Measurements from ENCODE around the gene FKBP5. TPM values are rescaled to one million over a fixed set of nuclear protein-coding genes. Genes with fewer than 3 reads are reported as not detected.

FKBP5 gene
- total and polyA plus RNA-seq, 9 donors = 36.2 to 231 (median 142) TPM

DNA sequence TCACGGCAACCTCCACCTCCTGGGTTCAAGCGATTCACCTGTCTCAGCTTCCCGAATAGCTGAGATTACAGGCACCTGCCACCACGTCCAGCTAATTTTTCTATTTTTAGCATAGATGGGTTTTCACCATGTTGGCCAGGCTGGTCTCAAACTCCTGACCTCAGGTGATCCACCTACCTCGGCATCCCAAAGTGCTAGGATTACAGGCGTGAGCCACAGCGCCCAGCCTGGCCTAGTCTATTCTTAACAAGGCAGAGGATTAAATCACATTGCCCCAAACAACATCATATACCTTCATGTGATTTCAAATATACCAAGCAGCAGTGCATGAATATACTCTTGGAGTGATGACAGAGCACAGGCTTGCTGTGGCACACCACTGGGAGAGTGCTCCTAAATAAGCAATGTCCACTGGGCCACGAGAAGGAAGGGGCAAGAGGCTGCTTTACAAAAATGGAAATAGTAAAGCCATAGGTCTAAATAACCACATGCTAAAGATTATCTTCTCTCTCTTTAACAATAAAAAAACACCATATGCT is 99.4 kb downstream of the FKBP5 start:
- Histone ChIP-seq H3K27me3 (no peaks in the 10 kb centered on the region), H3K4me3 (no peak overlapping the region), H3K4me1 (ENCODE audit: insufficient read depth) (peaks cover 27% of the 10 kb centered on the region), H3K9me3 (no peaks in the 10 kb centered on the region), H3K36me3 (no peaks in the 10 kb centered on the region), H3K27ac (peak overlapping the region in 1 of 2 donors; percentile 83)
- 93 to 95% (median 95%) methylated on average over 8 of the region's 8 CpGs for WGBS, 3 donors
- no peak for DNase-seq
- TF ChIP-seq POLR2A (IDR thresholded peaks at IDR 0.05) (no peak), EP300 (IDR thresholded peaks at IDR 0.05) (no peak)
- TF ChIP-seq, protein P1, sequence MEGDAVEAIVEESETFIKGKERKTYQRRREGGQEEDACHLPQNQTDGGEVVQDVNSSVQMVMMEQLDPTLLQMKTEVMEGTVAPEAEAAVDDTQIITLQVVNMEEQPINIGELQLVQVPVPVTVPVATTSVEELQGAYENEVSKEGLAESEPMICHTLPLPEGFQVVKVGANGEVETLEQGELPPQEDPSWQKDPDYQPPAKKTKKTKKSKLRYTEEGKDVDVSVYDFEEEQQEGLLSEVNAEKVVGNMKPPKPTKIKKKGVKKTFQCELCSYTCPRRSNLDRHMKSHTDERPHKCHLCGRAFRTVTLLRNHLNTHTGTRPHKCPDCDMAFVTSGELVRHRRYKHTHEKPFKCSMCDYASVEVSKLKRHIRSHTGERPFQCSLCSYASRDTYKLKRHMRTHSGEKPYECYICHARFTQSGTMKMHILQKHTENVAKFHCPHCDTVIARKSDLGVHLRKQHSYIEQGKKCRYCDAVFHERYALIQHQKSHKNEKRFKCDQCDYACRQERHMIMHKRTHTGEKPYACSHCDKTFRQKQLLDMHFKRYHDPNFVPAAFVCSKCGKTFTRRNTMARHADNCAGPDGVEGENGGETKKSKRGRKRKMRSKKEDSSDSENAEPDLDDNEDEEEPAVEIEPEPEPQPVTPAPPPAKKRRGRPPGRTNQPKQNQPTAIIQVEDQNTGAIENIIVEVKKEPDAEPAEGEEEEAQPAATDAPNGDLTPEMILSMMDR (IDR thresholded peaks at IDR 0.05) = no peak
- intact Hi-C loops (cut with DNase I) = loop anchor here in 2 of 4 donors (2.0 to 10.0 kb wide), 3 partner anchors 64 to 144 kb away; partner anchors contain the start of gene FKBP5 (in 1 of the 2)

DNA sequence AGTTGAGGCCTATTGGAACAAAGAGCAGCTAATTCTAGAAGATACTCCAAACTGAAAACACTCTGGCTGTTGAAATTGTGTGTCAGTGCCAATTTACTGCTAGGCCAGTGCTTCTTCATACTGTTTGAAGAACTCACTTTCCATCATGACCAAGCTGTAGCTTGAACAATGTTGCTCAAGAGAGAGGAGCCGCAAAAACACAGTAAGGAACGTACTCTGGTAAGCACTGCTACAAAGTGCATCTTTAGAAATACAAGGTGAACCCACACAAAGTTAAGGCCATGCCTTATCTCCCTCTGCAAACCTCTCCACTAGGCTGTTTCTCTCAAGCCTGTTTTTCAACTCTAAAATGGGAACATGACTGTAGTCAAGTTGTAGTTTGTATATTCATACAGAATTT is 101.5 kb downstream of the FKBP5 start:
- no peak for DNase-seq
- H3K9me3 ChIP-seq = no peaks in the 10 kb centered on the region
- no peaks in the 10 kb centered on the region for H3K27me3 ChIP-seq
- TF ChIP-seq EP300 (IDR thresholded peaks at IDR 0.05) (no peak), POLR2A (IDR thresholded peaks at IDR 0.05) (no peak)
- TF ChIP-seq, protein P1 (IDR thresholded peaks at IDR 0.05) = no peak
- 55 to 71% (median 69%) methylated on average over 2 of the region's 2 CpGs for WGBS, 3 donors
- intact Hi-C loops (cut with DNase I) = loop anchor here in 3 of 4 donors (1.0 to 10.0 kb wide), 4 partner anchors 62 to 150 kb away; partner anchors contain the start of genes ARMC12 (in 1 of the 3) and FKBP5 (in 1 of the 3)
- no peaks in the 10 kb centered on the region for H3K36me3 ChIP-seq
- H3K27ac ChIP-seq = peak overlapping the region in 1 of 2 donors; percentile 24
- peaks cover 19% of the 10 kb centered on the region for H3K4me1 ChIP-seq (ENCODE audit: insufficient read depth)
- no peak overlapping the region for H3K4me3 ChIP-seq

DNA sequence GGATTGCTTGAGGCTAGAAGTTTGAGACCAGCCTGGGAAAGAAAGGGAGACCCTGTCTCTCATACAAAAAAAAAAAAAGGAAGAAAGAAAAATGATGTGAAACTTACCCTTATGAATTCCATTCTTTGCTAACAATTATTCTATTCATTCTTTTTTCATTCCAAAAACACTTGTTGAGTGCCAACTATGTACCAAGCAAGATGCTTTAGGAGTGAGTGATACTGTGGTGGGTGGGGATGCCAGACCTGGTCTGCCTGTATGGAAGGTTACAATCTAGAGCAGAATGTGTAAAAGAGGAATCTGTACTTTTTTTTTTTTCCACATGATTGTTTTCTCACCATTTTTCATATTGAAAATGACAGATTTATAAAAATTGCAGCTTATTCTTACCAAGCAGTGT is 102.2 kb downstream of the FKBP5 start:
- TF ChIP-seq, protein P1 (IDR thresholded peaks at IDR 0.05) = no peak
- TF ChIP-seq POLR2A (IDR thresholded peaks at IDR 0.05) = no peak
- no peak for TF ChIP-seq EP300 (IDR thresholded peaks at IDR 0.05)
- Histone ChIP-seq H3K27me3 (no peaks in the 10 kb centered on the region), H3K4me3 (no peak overlapping the region), H3K27ac (peak overlapping the region in 1 of 2 donors; percentile 24), H3K4me1 (ENCODE audit: insufficient read depth) (peaks cover 16% of the 10 kb centered on the region), H3K36me3 (no peaks in the 10 kb centered on the region), H3K9me3 (no peaks in the 10 kb centered on the region)
- intact Hi-C loops (cut with DNase I) = loop anchor here in 2 of 4 donors (2.0 to 10.0 kb wide), 3 partner anchors 62 to 150 kb away; partner anchors contain the start of genes ARMC12 (in 1 of the 2) and FKBP5 (in 1 of the 2)
- no peak for DNase-seq

DNA sequence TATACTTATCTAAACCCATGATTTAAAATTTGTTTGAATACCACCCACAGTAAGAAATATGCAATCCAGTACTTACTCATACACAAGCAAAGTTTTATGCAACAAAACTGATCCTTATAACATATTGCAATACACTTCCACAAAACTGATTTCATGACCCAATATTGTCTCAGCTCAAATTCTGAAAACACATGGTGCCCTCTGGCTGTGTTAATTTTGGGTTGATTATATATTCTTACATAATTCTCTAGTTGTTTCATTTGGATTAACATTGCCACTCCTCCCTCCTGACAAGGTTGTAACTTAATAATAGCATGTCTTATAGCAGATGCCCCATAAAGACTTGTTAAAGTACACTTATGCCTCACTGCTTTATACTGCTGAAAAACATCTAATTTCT is 103.1 kb downstream of the FKBP5 start:
- H3K4me1 ChIP-seq (ENCODE audit: insufficient read depth) = peaks cover 14% of the 10 kb centered on the region
- no peak overlapping the region for H3K4me3 ChIP-seq
- no peak for DNase-seq
- no peak overlapping the region for H3K27ac ChIP-seq
- H3K9me3 ChIP-seq = no peaks in the 10 kb centered on the region
- intact Hi-C loops (cut with DNase I) = loop anchor here in 2 of 4 donors (2.0 to 10.0 kb wide), 3 partner anchors 61 to 151 kb away; partner anchors contain the start of genes ARMC12 (in 1 of the 2) and FKBP5 (in 1 of the 2)
- H3K27me3 ChIP-seq = no peaks in the 10 kb centered on the region
- no peaks in the 10 kb centered on the region for H3K36me3 ChIP-seq
- TF ChIP-seq, protein P1 (IDR thresholded peaks at IDR 0.05) = no peak
- TF ChIP-seq POLR2A (IDR thresholded peaks at IDR 0.05) (no peak), EP300 (IDR thresholded peaks at IDR 0.05) (no peak)

All from ovary (tissue), 9 donors.